ES-I3 (cell line): Measurements from ENCODE around the gene SMARCD3.

Experiments
- H3K36me3 ChIP-seq: 2 replicates; pipeline ENCODE4 v1.6.1; 2013; ENCODE audit warnings: mild to moderate bottlenecking, low read length, control low read depth, moderate library complexity; ENCODE audit not compliant: insufficient read depth
- H3K4me1 ChIP-seq: 2 replicates; pipeline ENCODE4 v1.6.1; 2013; ENCODE audit warnings: mild to moderate bottlenecking, control low read depth, low read length; ENCODE audit not compliant: insufficient read depth
- H3K9ac ChIP-seq: 2 replicates; pipeline ENCODE4 v1.6.1; 2013; ENCODE audit warnings: low read depth, mild to moderate bottlenecking, low read length, moderate library complexity
- H3K9me3 ChIP-seq: 2 replicates; pipeline ENCODE4 v1.6.1; 2013; ENCODE audit warnings: mild to moderate bottlenecking, low read length, moderate library complexity; ENCODE audit not compliant: control insufficient read depth, insufficient read depth

SMARCD3 gene

DNA sequence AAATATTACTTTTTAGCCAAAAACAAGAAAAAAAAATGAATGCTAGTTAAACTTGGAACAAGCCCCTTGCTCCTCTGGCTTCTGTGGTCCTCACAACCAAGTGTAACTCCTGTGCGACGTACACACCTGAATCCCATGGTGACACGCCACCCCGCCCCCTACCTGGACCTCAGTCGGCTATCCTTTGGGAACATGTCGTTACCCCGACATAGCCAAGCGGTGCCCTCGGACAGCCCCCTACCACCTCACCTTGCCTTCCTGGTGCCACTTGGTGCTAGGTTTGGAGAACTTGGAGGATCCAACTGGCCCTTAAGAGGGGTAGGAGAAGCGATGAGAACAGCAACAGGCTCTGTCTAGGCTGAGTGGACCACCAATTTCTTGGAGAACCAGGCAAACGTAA, 12.0 kb upstream of the SMARCD3 start:
- H3K4me1 ChIP-seq = no peaks in the 10 kb centered on the region
- no peaks in the 10 kb centered on the region for H3K9me3 ChIP-seq
- no peak overlapping the region for H3K9ac ChIP-seq
- no peaks in the 10 kb centered on the region for H3K36me3 ChIP-seq

GRCh38 chr7:151257990-151258389, 9.5 kb upstream of the SMARCD3 start:
- Histone ChIP-seq H3K4me1 (no peaks in the 10 kb centered on the region; the same call in 1 of the 2 replicates), H3K9ac (no peak overlapping the region), H3K36me3 (no peaks in the 10 kb centered on the region)

DNA sequence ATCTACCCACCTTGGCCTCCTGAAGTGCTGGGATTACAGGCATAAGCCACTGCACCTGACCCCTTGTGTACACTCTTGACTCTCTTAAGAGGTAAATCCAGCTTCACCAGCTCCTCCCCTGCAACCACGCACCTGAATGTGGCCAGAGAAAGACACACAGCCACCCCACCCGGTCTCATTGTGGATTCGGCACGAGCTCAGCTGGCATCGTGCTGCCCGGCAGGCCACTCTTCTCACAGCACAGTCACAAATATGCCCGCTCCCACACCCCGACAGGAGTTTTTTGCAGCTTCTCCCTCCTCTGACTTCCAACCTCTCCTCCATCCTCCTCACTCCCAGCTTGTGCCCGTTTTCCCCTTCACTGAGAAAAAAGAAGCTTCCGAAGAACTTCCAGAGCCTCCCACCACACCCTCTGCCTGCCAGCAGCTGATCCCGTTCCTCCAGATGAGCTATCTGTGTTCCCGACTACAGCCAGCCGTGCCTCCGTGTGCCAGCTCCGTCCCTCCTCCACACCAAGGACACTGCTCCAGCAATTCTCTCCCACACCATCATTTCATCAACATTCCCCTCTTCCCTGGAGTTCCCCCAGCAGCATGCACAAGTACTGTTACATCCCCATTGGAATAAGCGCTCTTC, 8.0 kb upstream of the SMARCD3 start:
- no peaks in the 10 kb centered on the region; the same call in 1 of the 2 replicates for H3K4me1 ChIP-seq
- H3K9me3 ChIP-seq = no peaks in the 10 kb centered on the region
- H3K36me3 ChIP-seq = no peaks in the 10 kb centered on the region
- H3K9ac ChIP-seq = no peak overlapping the region

More at GRCh38 chr7:151257990-151258389, 9.5 kb upstream of the SMARCD3 start:
- no peaks in the 10 kb centered on the region for H3K9me3 ChIP-seq

- Histone ChIP-seq H3K9ac (no peak overlapping the region), H3K4me1 (peaks cover 8% of the 10 kb centered on the region)
Measured at GRCh38 chr7:151255390-151255789, 6.9 kb upstream of the SMARCD3 start.

GRCh38 chr7:151254851-151255250, 6.4 kb upstream of the SMARCD3 start:
- Histone ChIP-seq H3K36me3 (no peaks in the 10 kb centered on the region), H3K9me3 (no peaks in the 10 kb centered on the region), H3K4me1 (peaks cover 12% of the 10 kb centered on the region), H3K9ac (no peak overlapping the region)

More at GRCh38 chr7:151255390-151255789, 6.9 kb upstream of the SMARCD3 start:
- Histone ChIP-seq H3K9me3 (no peaks in the 10 kb centered on the region), H3K36me3 (no peaks in the 10 kb centered on the region)

DNA sequence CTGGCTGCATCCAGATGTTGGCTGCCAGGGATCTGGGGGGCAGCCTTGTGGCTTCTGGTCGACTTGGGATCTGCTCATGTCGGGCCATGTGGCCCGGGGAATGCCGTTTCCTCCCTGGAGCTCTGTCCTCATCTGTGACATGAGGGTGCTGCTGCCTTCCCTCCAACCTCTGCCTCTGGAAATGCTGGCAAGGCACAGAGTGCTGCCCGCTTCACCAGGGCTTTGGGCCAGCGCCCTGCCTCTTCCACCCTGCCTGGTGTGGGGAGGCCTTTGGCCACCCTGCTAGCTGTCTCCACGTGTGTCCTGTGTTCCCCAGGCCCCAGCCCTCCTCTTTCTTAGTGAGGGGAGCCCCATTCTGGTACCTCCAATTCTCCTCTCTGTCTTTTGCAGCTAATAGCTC, 5.8 kb upstream of the SMARCD3 start:
- Histone ChIP-seq H3K4me1 (peaks cover 13% of the 10 kb centered on the region), H3K36me3 (no peaks in the 10 kb centered on the region), H3K9ac (no peak overlapping the region), H3K9me3 (no peaks in the 10 kb centered on the region)

DNA sequence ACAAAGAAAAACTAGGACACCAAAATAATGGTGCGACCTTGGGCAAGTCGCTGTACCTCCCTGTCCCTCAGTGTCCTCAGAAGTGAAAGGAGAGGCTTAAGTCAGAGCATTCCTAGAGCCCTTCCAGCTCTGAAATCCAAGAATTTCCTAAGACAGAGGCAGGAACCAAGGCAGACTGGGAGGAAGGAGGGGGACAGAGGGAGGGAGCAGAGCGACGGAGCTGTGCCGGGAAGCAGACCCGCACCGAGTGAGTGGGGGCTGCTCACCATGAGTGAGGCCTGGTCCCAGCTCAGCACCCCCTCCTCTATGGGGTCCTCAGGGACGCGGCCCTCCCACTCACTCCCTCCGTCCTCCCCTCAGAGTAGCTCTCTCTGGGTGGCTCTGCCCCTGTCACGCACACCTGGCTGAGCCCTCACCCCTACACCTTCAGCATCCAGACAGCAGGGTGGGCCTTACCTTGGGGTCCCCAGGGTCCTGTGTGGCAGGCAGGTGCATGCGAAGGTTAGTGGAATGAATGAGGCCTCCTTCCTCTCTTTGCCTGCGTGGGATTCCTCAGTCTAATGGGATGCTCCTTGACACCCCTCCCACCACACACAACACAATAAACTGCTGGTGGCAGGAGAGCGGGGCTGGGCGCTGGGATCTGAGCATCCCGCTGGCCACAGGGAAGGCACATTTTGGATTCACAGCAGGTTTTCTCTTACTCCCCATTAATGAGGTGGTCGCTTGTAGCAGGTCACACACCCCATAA, 4.6 kb upstream of the SMARCD3 start:
- Histone ChIP-seq H3K9me3 (no peaks in the 10 kb centered on the region; the same call in 1 of the 2 replicates), H3K4me1 (peaks cover 13% of the 10 kb centered on the region), H3K9ac (peak overlapping the region; percentile 76; the same call in 1 of the 2 replicates), H3K36me3 (no peaks in the 10 kb centered on the region)

DNA sequence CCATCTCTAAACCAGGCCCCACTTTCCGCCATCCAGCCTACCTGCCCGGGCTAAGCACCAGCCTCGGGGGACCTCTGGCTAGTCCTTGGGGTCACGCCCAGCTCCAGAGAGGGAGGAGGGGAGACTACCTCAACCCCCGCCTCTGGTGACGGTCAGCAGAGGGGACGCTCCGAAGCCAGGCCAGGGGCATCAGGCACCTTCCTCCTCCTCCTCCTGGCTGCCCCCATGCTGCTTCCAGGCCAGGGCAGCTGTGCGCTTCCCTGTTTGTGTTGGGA, 4.0 kb upstream of the SMARCD3 start:
- no peaks in the 10 kb centered on the region for H3K36me3 ChIP-seq
- H3K9me3 ChIP-seq = no peaks in the 10 kb centered on the region; the same call in 1 of the 2 replicates
- H3K4me1 ChIP-seq = peaks cover 13% of the 10 kb centered on the region
- H3K9ac ChIP-seq = peak overlapping the region; percentile 76

GRCh38 chr7:151251689-151252560, 3.4 kb upstream of the SMARCD3 start:
- H3K36me3 ChIP-seq = no peaks in the 10 kb centered on the region
- no peaks in the 10 kb centered on the region; the same call in 1 of the 2 replicates for H3K9me3 ChIP-seq
- H3K4me1 ChIP-seq = peaks cover 13% of the 10 kb centered on the region
- H3K9ac ChIP-seq = peak overlapping the region; percentile 76

DNA sequence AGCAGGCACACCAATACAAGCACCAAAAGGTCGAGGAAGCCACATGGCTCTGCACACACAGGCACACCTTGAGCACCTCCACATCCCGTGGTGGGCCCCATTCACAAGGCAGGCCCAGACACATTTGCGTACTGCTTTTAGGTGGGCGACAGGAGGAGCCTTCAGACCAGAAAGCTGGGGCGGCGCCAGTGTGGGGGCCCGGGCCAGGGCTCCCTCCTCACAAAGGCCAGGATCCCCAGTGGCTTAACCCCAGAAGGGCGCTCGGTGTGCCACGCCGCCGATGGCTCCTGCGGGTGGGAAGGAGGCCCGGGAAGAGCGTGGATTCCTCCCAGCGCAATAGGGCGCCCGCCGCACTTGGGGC, 2.8 kb upstream of the SMARCD3 start:
- Histone ChIP-seq H3K9me3 (no peaks in the 10 kb centered on the region; the same call in 1 of the 2 replicates), H3K4me1 (peaks cover 13% of the 10 kb centered on the region), H3K9ac (peak overlapping the region; percentile 76), H3K36me3 (no peaks in the 10 kb centered on the region)

GRCh38 chr7:151250181-151251132, 2.0 kb upstream of the SMARCD3 start:
- peak overlapping the region; percentile 76; the same call in 1 of the 2 replicates for H3K9ac ChIP-seq
- H3K9me3 ChIP-seq = no peaks in the 10 kb centered on the region; the same call in 1 of the 2 replicates

GRCh38 chr7:151249732-151250072, 1.2 kb upstream of the SMARCD3 start:
- peak overlapping the region; percentile 56; the same call in 1 of the 2 replicates for H3K9ac ChIP-seq
- H3K36me3 ChIP-seq = no peaks in the 10 kb centered on the region
- H3K9me3 ChIP-seq = no peaks in the 10 kb centered on the region; the same call in 1 of the 2 replicates
- peaks cover 13% of the 10 kb centered on the region for H3K4me1 ChIP-seq

More at GRCh38 chr7:151250181-151251132, 2.0 kb upstream of the SMARCD3 start:
- Histone ChIP-seq H3K4me1 (peaks cover 13% of the 10 kb centered on the region), H3K36me3 (no peaks in the 10 kb centered on the region)

- Histone ChIP-seq H3K36me3 (no peaks in the 10 kb centered on the region), H3K4me1 (peaks cover 13% of the 10 kb centered on the region), H3K9me3 (no peaks in the 10 kb centered on the region; the same call in 1 of the 2 replicates), H3K9ac (peak overlapping the region; percentile 56; the same call in 1 of the 2 replicates)
Measured at GRCh38 chr7:151249034-151249731, 689 bp upstream of the SMARCD3 start.
